Measurements from ENCODE around the gene POLDIP3.
A peak's percentile ranks its signal among the peaks of the same experiment; 100 is the strongest.

The POLDIP3 gene

DNA sequence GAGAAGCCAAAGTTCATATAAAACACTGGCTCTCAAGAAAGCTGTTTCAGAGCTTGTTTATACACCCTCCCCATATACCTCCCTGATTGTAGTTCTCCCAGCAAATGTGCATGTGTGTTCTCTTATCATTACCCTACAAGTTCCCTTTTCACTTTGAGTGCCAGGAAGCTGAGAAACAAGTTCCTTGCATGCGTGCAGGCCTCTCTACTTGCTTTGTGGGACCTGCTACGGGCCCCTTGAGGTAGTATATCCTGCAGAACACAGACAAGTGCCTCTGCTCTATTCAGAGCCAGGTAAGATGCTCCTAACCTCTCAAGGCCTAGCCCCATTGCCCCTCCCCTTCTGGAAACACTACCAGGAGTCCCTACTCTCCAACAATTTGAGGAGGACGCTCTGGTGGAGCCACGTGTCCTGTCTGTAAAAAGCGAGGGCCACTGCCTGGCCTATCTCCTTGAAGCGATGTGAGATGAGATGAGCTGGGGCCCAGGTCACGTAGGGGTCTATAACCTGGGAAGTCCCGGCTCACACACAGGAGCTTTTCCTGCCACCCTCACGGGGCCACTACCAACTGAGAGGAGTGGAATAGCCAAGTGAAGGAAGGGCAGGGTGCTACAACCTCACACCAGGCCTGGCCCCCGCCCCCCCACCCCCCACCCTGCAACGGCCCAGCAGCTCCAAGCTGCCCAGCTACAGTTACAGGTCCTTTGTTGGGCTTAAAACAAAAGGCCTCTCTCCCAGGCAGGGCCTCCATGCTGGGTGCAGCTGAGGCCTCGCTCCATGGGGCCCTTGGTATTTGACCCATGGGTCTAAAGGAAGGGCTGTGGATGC is 28.3 kb upstream of the POLDIP3 start:
- DNase-seq, result no peak

DNA sequence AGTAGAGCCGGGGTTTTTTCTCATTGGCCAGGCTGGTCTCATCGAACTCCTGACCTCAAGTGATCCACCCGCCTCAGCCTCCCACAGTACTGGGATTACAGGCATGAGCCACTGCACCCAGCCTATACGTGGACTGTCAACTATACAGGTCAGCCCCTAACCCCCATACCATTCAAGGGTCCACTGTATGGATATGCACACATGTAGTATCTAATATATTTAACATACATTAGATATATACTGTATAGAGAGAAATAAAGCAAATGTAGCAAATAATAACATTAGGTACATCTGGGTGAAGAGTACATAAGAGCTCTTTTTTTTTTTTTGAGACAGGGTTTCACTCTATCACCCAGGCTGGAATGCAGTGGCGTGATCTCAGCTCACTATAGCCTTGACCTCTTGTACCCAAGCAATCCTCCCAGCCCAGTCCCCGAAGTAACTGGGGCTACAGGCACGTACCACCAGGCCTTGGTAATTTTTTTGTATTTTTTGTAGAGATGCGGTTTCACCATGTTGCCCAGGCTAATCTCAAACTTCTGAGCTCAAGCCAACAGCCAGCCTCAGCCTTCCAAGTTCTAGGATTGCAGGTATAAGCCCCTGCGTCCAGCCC is 27.2 kb upstream of the POLDIP3 start:
- no peak for DNase-seq

DNA sequence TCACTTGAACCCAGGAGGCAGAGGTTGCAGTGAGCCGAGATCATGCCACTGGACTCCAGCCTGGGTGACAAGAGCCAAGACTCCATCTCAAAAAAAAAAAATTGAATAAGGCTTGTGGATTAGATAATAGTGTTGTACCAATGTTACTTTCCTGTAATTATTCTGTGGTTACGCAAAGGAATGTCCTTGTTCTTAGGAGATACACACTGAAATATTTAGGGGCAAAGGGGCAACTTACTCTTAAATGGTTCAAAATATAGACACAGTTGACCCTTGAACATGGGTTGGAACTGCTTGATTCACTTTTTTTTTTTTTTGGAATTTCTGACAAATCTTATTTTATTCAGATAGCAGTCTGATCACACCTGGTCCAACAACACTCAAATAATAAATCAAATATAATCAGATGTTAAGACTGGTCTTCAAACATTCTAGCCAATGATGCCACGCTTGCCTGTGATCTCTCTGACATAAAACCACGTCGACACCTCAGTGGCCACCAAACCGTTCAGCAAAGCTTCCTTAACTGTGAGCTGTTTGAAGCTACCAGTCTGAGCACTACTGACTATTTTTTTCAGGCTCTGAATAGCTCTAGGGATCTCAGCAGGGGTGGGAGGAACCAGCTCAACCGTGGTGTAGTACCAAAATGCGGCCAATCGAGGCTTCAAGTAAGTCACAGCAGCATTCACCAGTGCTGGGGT is 25.0 kb upstream of the POLDIP3 start:
- DNase-seq, result no peak

DNA sequence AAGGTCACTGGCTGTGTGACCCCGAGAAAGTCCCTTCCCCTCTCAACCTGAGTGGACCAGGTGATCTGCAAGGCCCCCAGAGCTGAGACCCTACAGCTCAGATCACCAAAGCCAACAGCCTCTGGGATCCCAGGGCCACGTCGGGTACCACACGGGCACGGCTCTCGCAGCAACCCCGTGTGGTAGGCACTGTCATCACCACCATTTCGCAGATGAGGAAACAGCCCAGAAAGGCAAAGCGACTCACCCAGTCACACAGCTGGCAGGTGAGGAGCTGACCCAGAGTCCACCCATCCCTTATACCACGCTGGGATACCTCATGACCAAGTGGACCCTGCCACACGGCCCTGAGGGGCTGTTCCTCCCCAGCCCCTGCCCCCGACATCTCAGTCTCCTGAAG is 22.9 kb upstream of the POLDIP3 start:
- no peak for DNase-seq

DNA sequence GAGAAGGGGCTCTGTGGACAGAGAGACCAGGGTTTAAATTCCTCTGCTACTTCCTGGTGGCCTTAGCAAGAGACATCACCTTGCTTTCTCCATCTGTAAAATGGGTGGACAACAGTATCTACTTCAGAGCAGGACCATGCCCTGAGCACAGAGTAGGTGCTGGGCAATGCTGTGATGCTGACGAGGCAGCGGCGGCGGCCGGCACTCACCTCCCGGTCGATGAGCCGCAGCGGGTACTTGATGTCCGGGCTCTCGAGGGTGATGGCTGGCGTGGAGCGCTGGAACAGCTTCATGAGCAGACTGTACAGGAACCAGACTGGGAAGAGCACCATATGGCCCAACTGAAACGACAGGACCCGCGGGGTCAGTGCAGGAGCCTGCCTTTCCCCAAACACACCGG is 21.8 kb upstream of the POLDIP3 start:
- no peak for DNase-seq

DNA sequence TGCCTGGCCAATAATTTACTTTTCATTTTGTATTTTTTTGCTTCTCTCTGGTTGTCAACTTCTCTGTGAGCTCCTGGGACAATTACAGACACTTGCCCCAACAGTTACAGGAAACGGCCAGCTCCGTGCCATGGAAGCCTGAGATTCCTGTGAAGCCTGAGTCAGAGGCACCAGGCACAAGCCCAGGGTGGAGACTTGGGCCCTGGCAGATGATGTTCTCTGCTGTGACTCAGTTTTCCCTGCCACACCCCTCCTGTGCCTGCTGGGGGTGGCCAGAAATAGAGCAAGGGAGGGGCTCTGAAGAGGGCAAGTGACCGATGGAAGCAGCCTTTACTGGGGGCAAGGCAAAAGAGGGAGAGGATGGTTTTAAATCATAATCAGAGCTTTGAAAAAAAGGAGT is 20.8 kb upstream of the POLDIP3 start:
- no peak for DNase-seq

DNA sequence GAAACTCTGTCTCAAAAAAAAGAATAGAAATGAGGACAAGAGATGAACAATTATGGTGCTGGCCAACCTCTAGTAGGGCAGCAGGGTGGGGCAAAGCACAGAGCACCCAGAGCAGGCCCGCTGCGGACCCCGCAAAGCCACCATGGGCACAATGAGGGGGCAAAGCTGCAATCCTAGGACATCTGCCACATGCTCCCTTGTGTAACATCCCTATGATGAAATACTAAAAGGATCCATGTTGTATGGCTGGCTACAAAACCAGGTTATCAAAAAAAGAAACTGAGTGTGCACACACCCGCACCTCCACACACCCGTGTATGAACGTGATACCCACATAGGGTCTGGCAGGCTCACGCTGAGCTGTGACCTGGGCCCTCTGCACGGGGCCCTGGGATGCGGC is 18.3 kb upstream of the POLDIP3 start:
- no peak for DNase-seq

DNA sequence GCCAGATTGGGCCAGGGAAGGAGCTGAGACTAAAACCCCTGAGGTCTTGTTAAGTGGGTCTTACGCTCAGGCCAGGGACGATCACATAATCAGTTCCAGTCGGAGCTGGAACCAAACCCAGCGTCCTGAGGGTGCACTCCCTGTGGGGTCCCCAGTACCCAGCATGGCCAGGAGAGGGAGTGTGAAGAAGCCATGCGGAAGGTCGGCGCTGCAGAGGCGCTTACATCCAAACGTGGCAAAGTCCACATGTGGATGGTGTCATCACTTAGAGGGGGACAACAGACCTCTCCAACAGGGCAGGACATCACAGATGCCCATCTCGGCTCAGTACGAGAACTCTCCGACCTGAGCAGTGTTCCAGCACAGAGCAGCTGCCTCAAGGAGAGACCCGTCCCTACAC is 17.4 kb upstream of the POLDIP3 start:
- DNase-seq, result no peak

DNA sequence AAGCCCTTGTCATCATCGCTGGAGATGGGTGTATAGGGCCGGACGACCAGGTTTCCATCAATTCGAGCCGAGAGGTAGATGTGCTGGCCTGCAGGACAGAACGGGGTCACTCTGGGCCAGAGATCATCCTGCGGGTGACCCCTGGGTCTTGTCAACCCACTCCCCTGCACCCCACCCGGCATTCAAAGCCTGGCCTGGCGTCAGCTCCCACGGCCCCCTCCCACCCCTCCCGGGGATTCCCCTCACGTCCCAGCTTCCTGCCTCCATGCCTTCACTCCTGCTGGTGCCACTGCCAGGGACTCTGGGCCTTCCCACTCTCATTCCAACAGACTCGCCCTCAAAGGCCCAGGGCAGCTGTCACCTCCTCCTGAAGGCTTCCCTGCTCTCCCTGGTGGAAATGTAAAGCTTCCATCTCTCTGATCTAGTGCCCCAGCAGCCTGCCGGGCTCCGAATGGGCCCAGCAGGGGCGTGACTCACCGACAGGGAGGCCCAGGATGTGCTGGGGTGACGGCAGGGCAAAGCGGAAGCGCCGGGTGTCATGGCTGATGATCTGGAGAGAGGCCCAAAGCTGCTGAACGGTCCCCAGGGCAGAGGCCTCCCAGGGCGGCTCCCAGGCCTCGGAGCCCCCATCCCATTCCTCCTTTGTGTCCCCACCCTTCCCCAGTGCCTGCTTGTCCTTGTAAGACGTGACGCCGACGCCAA is 16.4 kb upstream of the POLDIP3 start:
- no peak for DNase-seq

DNA sequence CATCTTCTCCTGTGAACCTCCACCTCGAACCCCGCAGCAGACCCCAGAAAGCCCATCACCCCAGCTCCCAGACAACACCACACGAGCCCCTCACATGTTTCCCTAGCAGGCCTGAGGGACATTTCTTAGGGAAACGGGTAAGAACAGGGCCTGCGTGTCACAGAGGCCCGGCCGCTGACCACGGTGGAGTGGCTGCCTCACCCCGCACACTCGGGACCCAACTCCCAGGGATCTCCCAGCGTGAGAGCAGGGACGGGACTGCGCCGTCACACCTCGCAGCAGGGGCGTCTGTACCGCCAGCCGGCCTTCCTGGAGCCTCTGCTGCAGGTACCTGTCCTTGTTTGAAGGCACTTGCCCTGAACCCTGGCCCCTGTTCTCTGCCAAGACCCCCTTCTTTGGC is 15.5 kb upstream of the POLDIP3 start:
- DNase-seq, result no peak

DNA sequence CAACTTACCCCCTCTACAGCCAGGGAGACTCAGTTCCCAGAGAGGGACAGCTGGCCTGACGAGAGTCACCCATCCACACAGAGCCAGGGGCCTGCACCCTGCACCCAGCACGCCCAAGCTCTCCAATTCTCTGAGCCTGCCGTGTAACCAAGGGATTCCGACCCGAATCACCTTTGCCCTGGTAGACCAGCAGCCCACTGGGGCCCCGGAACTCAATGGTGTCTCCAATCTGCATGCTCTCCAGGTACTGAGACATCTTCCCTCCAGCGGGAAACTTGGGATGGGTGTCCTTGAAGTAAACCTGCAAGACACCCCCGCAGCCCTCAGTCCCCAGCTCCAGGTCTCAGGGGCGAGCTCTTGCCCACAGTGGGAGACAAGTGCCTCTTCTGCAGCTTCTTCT is 13.3 kb upstream of the POLDIP3 start:
- no peak for DNase-seq

DNA sequence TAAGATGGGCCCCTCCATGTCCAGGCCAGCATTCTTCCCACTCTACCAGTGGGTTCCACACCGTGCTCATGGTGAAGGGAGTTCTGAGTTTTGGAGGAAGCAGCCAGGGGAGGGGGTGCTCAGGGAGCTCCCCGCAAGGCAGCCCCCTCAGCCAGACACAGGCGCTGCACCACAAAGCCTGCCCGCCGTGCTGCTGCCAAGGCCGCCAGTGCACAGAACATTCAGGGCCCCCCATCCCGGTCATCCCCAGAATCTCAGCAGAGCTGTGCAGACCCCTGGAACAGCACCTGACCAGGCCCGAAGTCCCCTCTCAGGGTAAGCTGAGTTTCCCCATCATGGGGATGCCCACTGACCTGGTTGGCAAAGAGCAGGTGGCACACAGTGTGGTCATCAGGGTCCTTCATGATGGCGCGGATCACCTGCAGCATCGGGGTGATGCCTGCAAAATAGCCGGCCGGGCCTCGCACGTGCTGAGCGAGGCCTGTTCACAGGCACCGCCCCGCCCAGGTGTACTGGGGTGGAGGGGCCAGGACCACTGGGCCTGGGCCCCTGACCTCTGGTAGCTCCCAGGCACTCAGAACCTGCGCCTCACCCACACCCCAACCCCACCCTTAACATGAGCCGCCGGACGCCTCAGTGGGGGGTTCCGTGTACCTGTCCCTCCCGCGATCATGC is 12.4 kb upstream of the POLDIP3 start:
- DNase-seq, result no peak

DNA sequence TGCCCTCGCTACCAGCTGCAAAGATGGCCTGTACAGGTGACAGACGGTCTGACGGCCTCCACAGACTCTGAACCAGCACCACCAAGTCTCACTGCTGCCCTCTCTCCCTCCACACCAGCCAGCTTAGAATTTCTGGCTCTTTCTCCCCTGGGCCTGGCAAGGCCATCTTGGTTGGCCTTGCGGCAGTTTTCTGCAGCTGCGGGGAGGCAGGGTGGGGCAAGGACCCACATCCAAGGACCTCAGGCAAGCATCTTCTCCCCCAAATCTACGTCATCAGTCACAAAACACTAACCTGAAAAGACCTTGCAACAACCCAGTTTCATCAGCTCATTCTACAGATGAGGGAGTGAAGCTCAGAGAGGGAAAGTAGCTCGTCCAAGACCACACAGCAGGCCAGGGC is 11.7 kb upstream of the POLDIP3 start:
- no peak for DNase-seq

DNA sequence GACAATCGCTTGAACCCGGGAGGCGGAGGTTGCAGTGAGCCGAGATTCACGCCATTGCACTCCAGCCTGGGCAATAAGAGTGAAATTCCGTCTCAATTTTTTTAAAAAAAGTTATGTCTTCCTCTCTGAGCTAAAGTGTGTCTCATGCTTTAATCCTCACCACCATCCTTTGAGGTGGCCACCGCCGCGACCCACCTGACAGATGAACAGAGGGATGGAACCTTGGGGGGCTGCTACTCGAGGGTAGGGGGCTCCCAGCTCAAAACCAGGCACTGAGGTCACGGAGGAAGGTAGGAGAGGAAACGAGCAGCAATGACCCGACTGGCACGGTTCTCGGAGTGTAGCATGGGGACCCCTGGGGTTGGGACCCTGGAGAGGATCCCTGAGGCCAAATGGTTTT is 10.7 kb upstream of the POLDIP3 start:
- no peak for DNase-seq

DNA sequence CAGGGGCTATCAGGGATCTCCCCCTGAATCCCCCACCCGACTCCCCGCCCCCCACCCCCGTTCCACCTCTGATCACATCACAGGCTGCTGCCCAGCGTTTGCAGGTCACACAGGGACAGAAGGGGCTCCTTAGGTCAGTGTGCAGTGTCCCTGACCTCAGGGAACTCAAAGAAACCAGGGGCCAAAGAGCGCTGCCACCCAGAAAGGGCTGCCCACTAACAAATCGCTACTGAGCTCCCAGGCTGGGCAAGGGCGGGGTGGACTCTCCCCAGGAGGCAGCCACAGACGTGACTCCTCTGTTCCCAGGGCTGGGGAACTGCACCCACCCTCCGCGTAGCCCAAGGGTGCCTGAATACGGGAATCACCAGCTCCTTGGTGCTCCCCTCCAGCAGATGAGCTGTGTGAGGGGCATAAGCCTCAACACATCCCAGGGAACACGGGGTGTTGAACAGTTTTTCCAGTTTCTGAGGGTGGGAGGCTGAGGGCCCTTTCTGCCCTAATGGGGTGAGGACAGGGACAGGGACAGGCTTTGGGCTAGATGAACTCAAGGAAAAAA is 9.9 kb upstream of the POLDIP3 start:
- no peak for DNase-seq

DNA sequence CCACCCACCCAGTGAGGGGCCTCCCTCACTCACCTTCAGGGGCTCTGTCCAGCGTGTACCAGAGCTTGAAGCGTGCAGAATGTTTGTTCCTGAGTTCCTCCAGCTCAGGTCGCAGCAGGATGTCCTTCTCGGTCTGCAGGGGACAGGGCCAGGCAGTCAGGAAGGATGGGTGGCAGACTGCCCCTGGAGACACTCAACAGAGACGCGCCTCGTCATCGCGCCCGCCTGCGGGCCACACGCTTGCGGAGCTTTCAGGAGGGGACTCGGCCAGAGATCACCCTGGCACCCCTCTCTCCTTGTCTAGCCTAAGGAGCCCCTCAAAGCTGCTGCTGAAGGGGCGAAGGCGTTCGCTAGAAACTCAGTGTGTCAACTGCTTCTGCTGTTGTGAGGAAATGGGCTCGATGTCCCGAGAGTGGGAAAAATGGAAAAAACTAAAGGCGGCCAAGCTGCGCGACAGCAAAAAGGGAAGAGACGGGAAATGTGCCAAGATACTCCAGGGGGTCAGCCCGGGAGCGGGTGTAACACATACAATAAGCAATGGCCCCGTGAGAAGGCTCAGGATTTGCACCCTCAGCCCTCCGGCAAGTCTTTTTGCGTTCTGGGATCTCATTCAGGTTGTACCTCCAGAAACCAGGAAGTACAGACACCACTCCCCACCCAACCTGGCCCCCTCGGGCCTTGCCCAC is 9.2 kb upstream of the POLDIP3 start:
- DNase-seq, result no peak

DNA sequence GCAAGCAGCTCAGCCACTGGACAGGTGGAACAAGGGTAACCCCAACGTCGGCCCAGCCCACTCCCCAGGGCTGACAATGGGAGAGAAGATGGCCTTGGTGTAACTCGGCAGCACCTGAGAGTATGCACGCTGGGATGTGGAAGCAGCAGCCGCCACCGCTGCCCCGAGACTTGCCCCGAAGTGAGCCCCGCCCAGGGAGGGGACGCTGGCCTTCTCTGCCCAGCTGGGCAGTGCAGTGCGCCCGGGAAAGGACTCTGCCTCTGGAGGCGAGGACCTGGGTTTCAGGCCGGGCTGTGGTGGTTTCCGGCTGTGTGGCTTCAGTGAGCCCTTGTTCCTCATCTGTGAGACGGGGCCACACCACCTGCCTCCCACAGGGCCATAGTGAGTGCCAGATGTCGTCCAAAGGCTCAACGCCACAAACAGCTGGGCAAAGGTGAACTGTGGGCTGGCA is 8.6 kb upstream of the POLDIP3 start:
- no peak for DNase-seq

DNA sequence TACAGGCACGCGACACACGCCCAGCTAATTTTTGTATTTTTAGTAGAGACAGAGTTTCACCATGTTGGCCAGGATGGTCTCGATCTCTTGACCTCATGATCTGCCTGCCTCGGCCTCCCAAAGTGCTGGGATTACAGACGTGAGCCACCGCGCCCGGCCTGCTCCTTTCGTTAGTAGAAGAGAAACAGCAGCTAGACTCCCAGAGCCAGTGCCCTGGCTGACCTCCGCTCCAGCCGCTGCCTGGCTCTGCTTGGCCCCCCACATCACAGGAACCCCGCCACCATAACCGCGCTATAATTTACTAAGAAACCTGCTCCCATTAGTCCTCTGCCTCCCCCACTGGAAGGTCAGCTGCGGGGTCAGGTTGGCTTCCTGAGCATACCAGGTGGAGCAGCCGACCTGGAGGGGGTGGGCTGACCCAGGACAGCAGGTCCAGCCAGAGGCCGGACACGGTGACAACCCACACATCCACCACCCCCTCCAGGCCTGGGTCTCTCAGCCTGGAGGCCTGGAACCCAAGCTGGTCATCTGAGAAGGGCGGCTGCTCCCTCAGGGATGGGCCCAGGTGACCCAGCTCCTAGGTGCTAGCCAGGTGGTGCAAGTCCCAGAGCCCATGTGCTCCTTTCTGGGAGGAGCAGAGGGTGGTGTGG is 7.5 kb upstream of the POLDIP3 start:
- DNase-seq, result no peak

DNA sequence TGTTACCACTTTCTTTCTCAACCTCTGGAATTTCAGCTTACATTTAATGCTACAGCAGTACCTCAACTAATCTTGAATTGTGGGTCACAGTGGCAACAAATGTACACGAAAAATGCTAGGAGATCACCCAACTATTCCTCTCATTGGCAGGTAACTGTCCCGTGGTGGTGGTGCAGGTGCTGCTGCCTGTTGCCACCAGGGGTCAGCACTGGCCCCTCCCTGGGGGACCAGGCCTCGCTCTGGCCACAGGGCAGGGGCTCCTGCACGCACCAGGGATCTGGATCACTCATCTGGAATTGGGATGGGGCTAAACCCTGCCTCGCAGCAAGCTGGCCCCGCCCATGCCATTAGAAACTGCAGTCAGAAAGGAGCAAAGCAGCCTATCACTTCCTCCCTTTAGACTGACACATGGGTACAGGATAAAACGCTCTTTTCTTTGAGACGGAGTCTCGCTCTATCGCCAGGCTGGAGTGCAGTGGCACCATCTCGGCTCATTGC is 6.9 kb upstream of the POLDIP3 start:
- DNase-seq, result peak; percentile 59

DNA sequence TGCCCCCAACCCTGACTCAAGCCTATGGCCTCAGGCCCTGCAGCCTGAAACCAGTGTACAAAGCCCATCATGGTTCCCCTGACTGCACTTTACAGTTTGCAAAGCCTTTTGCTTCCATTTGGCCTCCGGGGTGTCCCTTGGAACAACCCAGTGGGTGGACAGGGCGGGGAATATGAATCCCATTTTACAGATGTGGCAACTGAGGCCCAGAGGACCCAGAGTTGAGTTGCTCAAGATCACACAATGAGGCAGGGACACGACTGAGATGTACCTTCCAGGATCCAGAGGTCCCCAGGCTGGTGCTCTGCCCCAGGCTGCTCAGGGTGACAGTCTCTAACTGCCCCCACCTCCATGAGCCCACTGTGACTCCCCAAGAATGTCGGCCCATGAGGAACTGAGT is 5.4 kb upstream of the POLDIP3 start:
- no peak for DNase-seq
